Cardiac fibroblast (primary cell): ENCODE results near the gene XIRP2.
A peak's percentile ranks its signal among the peaks of the same experiment; 100 is the strongest.

Experiments
- DNase-seq, 2 donors: peaks; one replicate each; pipeline versions ENCODE4 v3.0.0 to v3.0.0-alpha.2; 2010; ENCODE audit warnings: low read depth in 2 of 2
- H3K4me3 ChIP-seq, 2 donors: replicated peaks in 1 of 2; 1 replicate in 1 of 2; 2 replicates in 1 of 2; pipeline ENCODE4 v1.5.1; 2011; ENCODE audit warnings: low read depth in 2 of 2, low read length in 2 of 2, mild to moderate bottlenecking in 2 of 2, moderate library complexity in 1 of 2
- CTCF ChIP-seq: IDR thresholded peaks from one replicate; pipeline ENCODE4 v1.5.1; 2011; ENCODE audit warnings: low read depth, mild to moderate bottlenecking, low read length, inconsistent platforms

Gene XIRP2

GRCh38 chr2:166870346-166870745 lies 17.9 kb upstream of the XIRP2 start:
- H3K4me3 ChIP-seq: no peak overlapping the region
- DNase-seq: no peak
- no peak for TF ChIP-seq CTCF

- DNase-seq: no peak
- TF ChIP-seq CTCF: no peak
- H3K4me3 ChIP-seq: no peak overlapping the region
Observed at GRCh38 chr2:166881177-166881576, 7.1 kb upstream of the XIRP2 start.

GRCh38 chr2:166882851-166883250 lies 5.4 kb upstream of the XIRP2 start:
- TF ChIP-seq CTCF: no peak
- DNase-seq: peak in 1 of 2 donors; percentile 27
- H3K4me3 ChIP-seq: no peak overlapping the region

GRCh38 chr2:166891727-166892126 lies 3.4 kb downstream of the XIRP2 start:
- no peak for DNase-seq
- no peak overlapping the region for H3K4me3 ChIP-seq
- TF ChIP-seq CTCF: no peak

GRCh38 chr2:166892397-166892796 lies 4.1 kb downstream of the XIRP2 start:
- H3K4me3 ChIP-seq: no peak overlapping the region
- DNase-seq: no peak
- no peak for TF ChIP-seq CTCF

- no peak for DNase-seq
- no peak overlapping the region for H3K4me3 ChIP-seq
- TF ChIP-seq CTCF: no peak
Observed at GRCh38 chr2:166895243-166895642, 7.0 kb downstream of the XIRP2 start.

- TF ChIP-seq CTCF: no peak
- no peak overlapping the region for H3K4me3 ChIP-seq
- DNase-seq: no peak
Observed at GRCh38 chr2:166897666-166898065, 9.4 kb downstream of the XIRP2 start.
